ENCODE data around the gene MMP13.
A peak's percentile ranks its signal among the peaks of the same experiment; 100 is the strongest.

Gene MMP13

DNA sequence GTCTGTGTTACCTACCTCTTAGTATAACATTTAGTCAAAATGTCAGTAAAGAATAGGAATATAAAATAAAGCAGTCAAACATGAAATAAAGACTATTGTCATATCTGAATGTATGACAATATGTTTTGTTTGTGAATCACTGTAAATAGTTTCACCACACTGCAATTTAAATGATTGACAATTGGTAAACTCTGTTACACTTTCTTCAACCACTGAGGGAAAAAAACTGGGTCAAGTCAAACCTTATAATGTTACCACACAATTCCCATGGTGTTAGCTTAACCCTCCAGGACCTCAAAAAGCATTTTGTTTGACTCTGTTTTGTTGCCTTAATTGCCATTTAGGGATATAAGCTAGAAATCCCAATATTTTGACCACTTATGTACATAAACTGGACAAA is 10.5 kb upstream of the MMP13 start:
- TF ChIP-seq, protein P1, sequence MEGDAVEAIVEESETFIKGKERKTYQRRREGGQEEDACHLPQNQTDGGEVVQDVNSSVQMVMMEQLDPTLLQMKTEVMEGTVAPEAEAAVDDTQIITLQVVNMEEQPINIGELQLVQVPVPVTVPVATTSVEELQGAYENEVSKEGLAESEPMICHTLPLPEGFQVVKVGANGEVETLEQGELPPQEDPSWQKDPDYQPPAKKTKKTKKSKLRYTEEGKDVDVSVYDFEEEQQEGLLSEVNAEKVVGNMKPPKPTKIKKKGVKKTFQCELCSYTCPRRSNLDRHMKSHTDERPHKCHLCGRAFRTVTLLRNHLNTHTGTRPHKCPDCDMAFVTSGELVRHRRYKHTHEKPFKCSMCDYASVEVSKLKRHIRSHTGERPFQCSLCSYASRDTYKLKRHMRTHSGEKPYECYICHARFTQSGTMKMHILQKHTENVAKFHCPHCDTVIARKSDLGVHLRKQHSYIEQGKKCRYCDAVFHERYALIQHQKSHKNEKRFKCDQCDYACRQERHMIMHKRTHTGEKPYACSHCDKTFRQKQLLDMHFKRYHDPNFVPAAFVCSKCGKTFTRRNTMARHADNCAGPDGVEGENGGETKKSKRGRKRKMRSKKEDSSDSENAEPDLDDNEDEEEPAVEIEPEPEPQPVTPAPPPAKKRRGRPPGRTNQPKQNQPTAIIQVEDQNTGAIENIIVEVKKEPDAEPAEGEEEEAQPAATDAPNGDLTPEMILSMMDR (IDR thresholded peaks at IDR 0.05; ENCODE audit: low read depth, low read length): no peak

DNA sequence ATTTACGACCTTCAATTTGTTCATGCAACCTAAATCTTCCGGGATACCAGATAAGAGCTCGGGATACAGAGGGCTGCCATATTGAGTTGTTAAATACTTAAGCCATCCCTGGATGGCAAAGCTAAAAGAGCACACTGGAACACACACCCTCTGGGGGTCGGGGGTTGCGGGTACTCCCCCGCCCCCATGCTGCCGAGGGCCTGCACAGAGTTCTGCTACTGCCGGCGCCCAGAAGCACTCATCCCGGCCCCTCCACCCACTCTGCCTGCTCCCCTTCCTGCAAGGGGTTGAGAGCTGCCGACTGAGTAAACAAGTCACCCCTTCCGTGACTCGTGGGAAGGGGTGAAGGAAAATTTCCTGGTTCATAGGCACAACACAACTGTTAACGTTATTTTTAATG is 9.3 kb upstream of the MMP13 start:
- TF ChIP-seq, protein P1 (IDR thresholded peaks at IDR 0.05; ENCODE audit: low read depth, low read length): no peak
- H3K4me3 ChIP-seq (ENCODE audit: low read depth, low read length): no peak overlapping the region

More for the DNA sequence above, 10.5 kb upstream of the MMP13 start:
- H3K4me3 ChIP-seq (ENCODE audit: low read depth, low read length): no peak overlapping the region

DNA sequence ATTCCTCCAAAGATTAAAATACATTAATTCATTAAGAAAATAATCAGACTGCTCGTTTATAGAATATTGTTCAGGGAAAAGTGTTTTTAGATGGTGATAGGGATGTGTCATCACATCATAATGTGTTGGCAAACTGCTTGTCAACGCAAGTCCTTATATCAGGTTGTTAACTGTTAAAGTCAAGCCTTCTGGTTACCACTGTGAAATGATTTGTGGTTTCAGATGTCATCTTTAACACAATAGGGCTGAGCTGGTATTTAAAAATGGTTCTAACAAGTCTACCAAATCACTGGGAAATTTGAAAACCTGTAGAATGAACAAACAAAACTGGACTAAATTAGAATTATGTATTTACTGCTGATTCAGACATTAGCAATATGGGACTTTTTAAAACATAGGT is 2.4 kb upstream of the MMP13 start:
- H3K4me3 ChIP-seq (ENCODE audit: low read depth, low read length): no peak overlapping the region
- TF ChIP-seq, protein P1 (IDR thresholded peaks at IDR 0.05; ENCODE audit: low read depth, low read length): no peak

GRCh38 chr11:102950622-102951081 is 4.9 kb downstream of the MMP13 start:
- H3K4me3 ChIP-seq (ENCODE audit: low read depth, low read length): no peak overlapping the region
- TF ChIP-seq, protein P1 (IDR thresholded peaks at IDR 0.05; ENCODE audit: low read depth, low read length): no peak

DNA sequence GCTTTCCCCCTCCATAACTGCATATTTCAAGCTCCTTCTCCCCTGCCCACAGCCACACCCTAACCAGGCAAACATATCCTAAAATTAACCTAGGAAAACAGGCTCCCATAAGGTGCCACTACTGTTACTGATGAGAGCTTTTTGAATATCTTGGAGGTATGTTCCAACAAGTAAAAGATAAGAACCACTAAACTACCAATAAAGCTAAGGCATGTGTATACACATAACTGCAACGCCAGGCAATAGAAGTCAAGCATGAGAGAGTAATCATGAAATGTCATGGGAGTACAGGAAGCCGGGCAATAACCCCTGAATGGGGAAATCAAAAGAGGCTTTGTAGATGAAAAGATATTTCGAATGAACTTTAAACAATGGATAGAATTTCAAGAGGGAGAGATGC is 9.3 kb downstream of the MMP13 start:
- TF ChIP-seq, protein P1 (IDR thresholded peaks at IDR 0.05; ENCODE audit: low read depth, low read length): no peak
- H3K4me3 ChIP-seq (ENCODE audit: low read depth, low read length): no peak overlapping the region

- TF ChIP-seq, protein P1 (IDR thresholded peaks at IDR 0.05; ENCODE audit: low read depth, low read length): peak; percentile 64
- no peak overlapping the region for H3K4me3 ChIP-seq (ENCODE audit: low read depth, low read length)
These were observed 14.6 kb downstream of the MMP13 start for GRCh38 chr11:102940714-102941588.

DNA sequence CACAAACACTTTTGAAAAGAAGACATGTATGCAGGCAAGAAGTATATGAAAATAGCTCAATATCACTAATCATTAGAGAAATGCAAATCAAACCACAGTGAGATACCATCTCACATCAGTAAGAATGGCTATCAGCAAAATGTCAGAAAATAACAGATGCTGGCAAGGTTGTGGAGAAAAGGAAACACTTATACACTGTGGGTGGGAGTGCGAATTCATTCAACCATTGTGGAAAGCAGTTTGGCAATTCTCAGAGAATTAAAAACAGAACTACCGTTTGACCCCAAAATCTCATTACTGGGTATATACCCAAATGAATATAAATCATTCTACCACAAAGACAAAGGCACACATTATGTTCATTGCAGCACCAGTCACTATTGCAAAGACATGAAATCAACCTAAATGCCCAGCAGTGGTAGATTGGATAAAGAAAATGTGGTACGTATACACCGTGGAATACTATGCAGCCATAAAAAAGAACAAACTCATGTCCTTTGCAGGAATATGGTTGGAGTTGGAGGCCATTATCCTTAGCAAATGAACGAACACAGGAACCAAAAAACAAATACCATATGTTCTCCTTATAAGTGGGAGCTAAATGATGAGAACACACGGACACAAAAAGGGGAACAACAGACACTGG is 18.5 kb downstream of the MMP13 start:
- no peak overlapping the region for H3K4me3 ChIP-seq (ENCODE audit: low read depth, low read length)
- TF ChIP-seq, protein P1 (IDR thresholded peaks at IDR 0.05; ENCODE audit: low read depth, low read length): no peak

Measured in WI38 (cell line).